HepG2 (cell line): ENCODE data around the gene RAB15. TPM values are rescaled to one million over a fixed set of nuclear protein-coding genes. Genes with fewer than 3 reads are reported as not detected.

ENCODE experiments used
- ATAC-seq: fragments of 200-7000 bp; cut with Tn5 transposase; 3 replicates; pipeline ENCODE4 v1.9.1; 2020; ENCODE audit warnings: mild to moderate bottlenecking, moderate library complexity
- BruUV-seq: library from RNA; stranded (reverse); fragments of 400-500 nt; replicated peaks from 2 replicates; lab custom pipeline; 2021; lab: Mats Ljungman, UMichigan
- CTCF ChIA-PET: fragments of 300-600 bp; formaldehyde crosslinking; extraction: SDS; loops from one replicate; lab custom pipeline; 2021; ENCODE audit warnings: low total read pairs, inconsistent platforms, low intra/inter-chr PET ratio; lab: Yijun Ruan, JAX
- POLR2A ChIA-PET: fragments of 350-600 bp; sonication (Branson Sonifier 250); formaldehyde crosslinking; loops from one replicate; lab custom pipeline; 2020; ENCODE audit warnings: antibody characterized with exemption, inconsistent platforms; lab: Yijun Ruan, JAX
- DNase-seq: peaks from one replicate; pipeline ENCODE4 v3.0.0-alpha.2; 2015; ENCODE audit warnings: low spot score
- FAIRE-seq: peaks from 3 replicates; lab custom pipeline; 2011; peaks lifted over from hg19 to GRCh38; lab: Jason Lieb, UNC
- H2AFZ ChIP-seq: one replicate; pipeline ENCODE4 v1.6.1; 2011; ENCODE audit warnings: low read length, inconsistent platforms
- H3K27ac ChIP-seq: fragments of 300-600 bp; 3 replicates; pipeline ENCODE4 v1.8.0; 2011; ENCODE audit warnings: mixed run types, mild to moderate bottlenecking, mixed read lengths, low read length, inconsistent platforms; ENCODE audit not compliant: insufficient read depth; ENCODE audit errors: extremely low read length
- H3K27me3 ChIP-seq, 2 experiments: fragments of 200-600 bp in 1 of 2; 2 replicates in 1 of 2; 3 replicates in 1 of 2; pipeline versions ENCODE4 v1.6.0 to v1.8.0; 2011; ENCODE audit warnings: low read length in 2 of 2, mild to moderate bottlenecking in 2 of 2, moderate library complexity in 2 of 2, inconsistent platforms in 1 of 2; ENCODE audit not compliant: insufficient read depth in 2 of 2, control insufficient read depth in 1 of 2
- H3K36me3 ChIP-seq, 2 experiments: fragments of 200-600 bp in 1 of 2; replicated peaks in 1 of 2; 2 replicates in 1 of 2; 3 replicates in 1 of 2; pipeline versions ENCODE4 v1.5.1 to v1.8.0; 2011; ENCODE audit warnings: low read length in 2 of 2, inconsistent platforms in 1 of 2; ENCODE audit not compliant: insufficient read depth in 2 of 2, control insufficient read depth in 1 of 2
- H3K4me1 ChIP-seq: 2 replicates; pipeline ENCODE4 v1.5.1; 2012; ENCODE audit warnings: low read length, inconsistent platforms; ENCODE audit not compliant: insufficient read depth
- H3K4me2 ChIP-seq: 2 replicates; pipeline ENCODE4 v1.6.0; 2011; ENCODE audit warnings: low read depth, low read length, inconsistent platforms
- H3K4me3 ChIP-seq, 3 experiments: fragments of 200-600 bp in 1 of 3; sonication (generic), shearing (Covaris generic) in 1 of 3; replicated peaks in 1 of 3; 2 replicates each; pipeline ENCODE4 v1.5.1; 2011 to 2016; ENCODE audit warnings: low read length in 3 of 3, inconsistent platforms in 2 of 3, low read depth in 2 of 3, mild to moderate bottlenecking in 2 of 3, control low read depth in 1 of 3, mixed read lengths in 1 of 3; ENCODE audit not compliant: insufficient read depth in 1 of 3
- H3K79me2 ChIP-seq: one replicate; pipeline ENCODE4 v1.6.1; 2011; ENCODE audit warnings: low read length, inconsistent platforms; ENCODE audit not compliant: insufficient read depth
- H3K9ac ChIP-seq: 2 replicates; pipeline ENCODE4 v1.6.0; 2011; ENCODE audit warnings: mild to moderate bottlenecking, low read depth, low read length, inconsistent platforms; ENCODE audit not compliant: insufficient read depth
- H3K9me3 ChIP-seq: 2 replicates; pipeline ENCODE4 v1.5.1; 2012; ENCODE audit warnings: mild to moderate bottlenecking, low read length
- H4K20me1 ChIP-seq: 2 replicates; pipeline ENCODE4 v1.6.0; 2011; ENCODE audit warnings: inconsistent platforms, mild to moderate bottlenecking, low read length, moderate library complexity; ENCODE audit not compliant: insufficient read depth
- ARNT ChIP-seq: fragments of 450-650 bp; IDR thresholded peaks from 2 replicates; pipeline ENCODE4 v1.6.1; 2017
- ARNTL ChIP-seq: sonication (generic); formaldehyde crosslinking; IDR thresholded peaks from 2 replicates; pipeline ENCODE4 v1.4.0; 2020; ENCODE audit warnings: mild to moderate bottlenecking, missing genetic modification reagents
- ATF5 ChIP-seq: sonication (generic); formaldehyde crosslinking; IDR thresholded peaks from 2 replicates; pipeline ENCODE4 v1.4.0; 2020; ENCODE audit warnings: mild to moderate bottlenecking, low read depth, missing genetic modification reagents
- CBX2 ChIP-seq, 2 experiments: fragments of 200-600 bp in 1 of 2; sonication (generic); formaldehyde crosslinking in 1 of 2; IDR thresholded peaks; 2 replicates each; pipeline versions ENCODE4 v1.7.0 to v1.8.1; 2018 to 2022; ENCODE audit warnings: low read depth in 2 of 2, low read length in 1 of 2, mild to moderate bottlenecking in 1 of 2, missing genetic modification reagents in 1 of 2
- DDIT3 ChIP-seq: sonication (generic); formaldehyde crosslinking; IDR thresholded peaks from 2 replicates; pipeline ENCODE4 v1.4.0; 2020; ENCODE audit warnings: mild to moderate bottlenecking, missing genetic modification reagents
- NONO ChIP-seq, 2 experiments: fragments of 450-650 bp in 1 of 2; sonication (generic) in 1 of 2; formaldehyde crosslinking in 1 of 2; IDR thresholded peaks in 1 of 2; conservative IDR thresholded peaks in 1 of 2; 2 replicates each; pipeline versions ENCODE4 v1.6.1 to v1.8.0; 2017 to 2022; ENCODE audit warnings: mild to moderate bottlenecking in 1 of 2, missing genetic modification reagents in 1 of 2, moderate library complexity in 1 of 2
- PAXIP1 ChIP-seq: sonication (generic); formaldehyde crosslinking; conservative IDR thresholded peaks from 2 replicates; pipeline ENCODE4 v1.4.0; 2020; ENCODE audit warnings: mild to moderate bottlenecking, missing genetic modification reagents, moderate library complexity
- RXRB ChIP-seq: IDR thresholded peaks from 2 replicates; pipeline ENCODE4 v1.6.1; 2016; ENCODE audit warnings: borderline replicate concordance, missing genetic modification reagents, missing compliant biosample characterization
- ZNF749 ChIP-seq: sonication (generic); formaldehyde crosslinking; IDR thresholded peaks from 2 replicates; pipeline ENCODE4 v1.8.0; 2022; ENCODE audit warnings: mild to moderate bottlenecking, missing genetic modification reagents, moderate library complexity, borderline replicate concordance
- ZNF777 ChIP-seq: sonication (generic); formaldehyde crosslinking; IDR thresholded peaks from 2 replicates; pipeline ENCODE4 v1.4.0; 2020; ENCODE audit warnings: missing genetic modification reagents
- WGBS: methylation state at CpG from one replicate; pipeline ENCODE4 v1.1.6; 2017; ENCODE audit warnings: low lambda C conversion rate; 5-methylcytosine and 5-hydroxymethylcytosine counted together
- in situ Hi-C: cut with HindIII; loops from 2 replicates; pipeline ENCODE4 v1.10.0; 2017; ENCODE audit warnings: low pct_unique_long_range_greater_than_20kb; ENCODE audit not compliant: extremely low pct_ligation_motif_present
- intact Hi-C: fragments of 100-400 bp; cut with micrococcal nuclease; formaldehyde crosslinking; loops from one replicate; pipeline ENCODE4 v1.10.0; 2022; ENCODE audit not compliant: unreplicated experiment
- polyA plus RNA-seq, 8 experiments: library from polyadenylated mRNA; depleted of rRNA in 3 of 8; stranded (reverse) in 7 of 8; unstranded in 1 of 8; fragments of >200 nt; fragmentation: Illumina TruSeq in 4 of 8; extraction: Trizol in 4 of 8; gene quantifications; 2 replicates each; pipeline versions ENCODE4 v1.2.1 to v1.2.3, GENCODE V29; 2011 to 2016; ENCODE audit warnings: low read depth in 4 of 8, missing spikeins in 1 of 8, mixed read lengths in 1 of 8; ENCODE audit not compliant: insufficient read depth in 1 of 8
- total RNA-seq, 5 experiments: library from RNA; depleted of rRNA; stranded (reverse); fragments of >200 nt; fragmentation: Illumina TruSeq; extraction: Trizol; gene quantifications; 2 replicates each; pipeline ENCODE4 v1.2.3, GENCODE V29; 2016; ENCODE audit warnings: low read depth in 1 of 5

The RAB15 gene
- total and polyA plus RNA-seq, 2 of the 13 experiments (the other 11 are each of a cell fraction or from before 2014, with no cell fraction given), result 7.4 to 18.5 TPM

GRCh38 chr14:65016471-65016870 is 44.3 kb upstream of the RAB15 start:
- no peak overlapping the region for H3K4me3 ChIP-seq
- TF ChIP-seq ATF5 (no peak), ZNF749 (CRISPR knock-in tag) (no peak)
- peaks cover 9% of the 10 kb centered on the region; the same call in 1 of the 2 replicates for H3K4me1 ChIP-seq
- no peak overlapping the region for H2AFZ ChIP-seq
- FAIRE-seq (no peak), DNase-seq (no peak), ATAC-seq (no peak)
- no peaks in the 10 kb centered on the region for H3K79me2 ChIP-seq
- ChIA-PET CTCF (no interaction called here), POLR2A (no interaction called here)
- no peaks in the 10 kb centered on the region for H3K27me3 ChIP-seq
- H3K27ac ChIP-seq, result no peak overlapping the region
- no TSS peak for BruUV-seq
- H3K9ac ChIP-seq, result no peak overlapping the region
- WGBS, result 80% methylated on average over 4 of the region's 4 CpGs
- in situ Hi-C loops, result no loop called here
- H3K4me2 ChIP-seq, result no peak overlapping the region
- no peaks in the 10 kb centered on the region for H3K9me3 ChIP-seq
- peaks cover 15 to 44% of the 10 kb centered on the region in 2 experiments; a peak in 4 of 5 replicates for H3K36me3 ChIP-seq
- intact Hi-C loops, result no loop called here
- no peaks in the 10 kb centered on the region; the same call in 1 of the 2 replicates for H4K20me1 ChIP-seq

GRCh38 chr14:65015391-65015790 is 43.3 kb upstream of the RAB15 start:
- ChIA-PET CTCF (no interaction called here), POLR2A (interaction anchor here (0.7 kb wide), 1 partner anchor 520 kb away, joined by 3 read pairs; no protein-coding TSS in a partner anchor)
- in situ Hi-C loops (no loop called here), intact Hi-C loops (no loop called here)
- BruUV-seq, result no TSS peak
- Histone ChIP-seq H3K36me3 (peaks cover 15 to 50% of the 10 kb centered on the region in 2 experiments; a peak in 4 of 5 replicates), H3K9ac (no peak overlapping the region), H3K9me3 (no peaks in the 10 kb centered on the region), H3K4me2 (no peak overlapping the region), H3K4me1 (peaks cover 9% of the 10 kb centered on the region; the same call in 1 of the 2 replicates), H4K20me1 (no peaks in the 10 kb centered on the region; the same call in 1 of the 2 replicates), H3K4me3 (no peak overlapping the region), H3K27me3 (no peaks in the 10 kb centered on the region), H3K27ac (no peak overlapping the region), H2AFZ (no peak overlapping the region), H3K79me2 (no peaks in the 10 kb centered on the region)
- DNase-seq, result no peak
- 100% methylated on average over 3 of the region's 3 CpGs for WGBS
- FAIRE-seq, result no peak
- ATAC-seq, result no peak
- TF ChIP-seq NONO (IDR thresholded peaks at IDR 0.05) (no peak), NONO (CRISPR knock-in tag; conservative IDR thresholded peaks at IDR 0.05) (no peak), ARNTL (no peak), ZNF777 (CRISPR knock-in tag) (no peak), PAXIP1 (CRISPR knock-in tag) (no peak), CBX2 (IDR thresholded peaks at IDR 0.05; ENCODE audit: low read depth, low read length) (no peak), CBX2 (CRISPR knock-in tag; IDR thresholded peaks at IDR 0.05; ENCODE audit: low read depth) (no peak), DDIT3 (CRISPR knock-in tag) (no peak), RXRB (no peak), ARNT (no peak)
